Naive thymus-derived CD8-positive, alpha-beta T cell (primary cell): ENCODE data around the gene MMD2. TPM values are rescaled to one million over a fixed set of nuclear protein-coding genes. Genes with fewer than 3 reads are reported as not detected.

Experiments used
- ATAC-seq, 2 donors: fragments of 150-1000 bp; cut with Tn5 transposase in 1 of 2; sonication (Bioruptor Pico), chemical (Tn5 transposase) in 1 of 2; 1 replicate in 1 of 2; 2 replicates in 1 of 2; pipeline ENCODE4 v1.10.0; 2021; ENCODE audit warnings: mild to moderate bottlenecking in 2 of 2, moderate library complexity in 2 of 2
- POLR2A ChIA-PET: fragments of 350-600 bp; sonication (Branson Sonifier 250); formaldehyde crosslinking; loops from one replicate; lab custom pipeline; 2021; ENCODE audit warnings: antibody characterized with exemption; lab: Charles Lee
- DNase-seq, 10 donors: peaks; one replicate each; pipeline versions ENCODE4 v3.0.0 to v3.0.0-alpha.2; 2020 to 2022
- H3K27ac Mint-ChIP-seq, 10 donors: one replicate each; pipeline ENCODE4 v1.8.0; 2020 to 2022; ENCODE audit warnings: mild to moderate bottlenecking in 10 of 10, mixed read lengths in 10 of 10, moderate library complexity in 4 of 10, inconsistent platforms in 1 of 10
- H3K27me3 Mint-ChIP-seq, 5 donors: one replicate each; pipeline ENCODE4 v1.8.0; 2021 to 2022; ENCODE audit warnings: mixed read lengths in 5 of 5
- H3K36me3 Mint-ChIP-seq, 3 donors: one replicate each; pipeline ENCODE4 v1.8.0; 2020 to 2022; ENCODE audit warnings: mixed read lengths in 3 of 3, mild to moderate bottlenecking in 2 of 3, inconsistent platforms in 1 of 3
- H3K4me1 Mint-ChIP-seq, 4 donors: one replicate each; pipeline ENCODE4 v1.8.0; 2021 to 2022; ENCODE audit warnings: mixed read lengths in 4 of 4
- H3K4me3 Mint-ChIP-seq, 10 donors: one replicate each; pipeline ENCODE4 v1.8.0; 2020 to 2022; ENCODE audit warnings: mild to moderate bottlenecking in 10 of 10, mixed read lengths in 10 of 10, moderate library complexity in 6 of 10, inconsistent platforms in 1 of 10
- H3K9me3 Mint-ChIP-seq, 9 donors: one replicate each; pipeline ENCODE4 v1.8.0; 2020 to 2022; ENCODE audit warnings: mixed read lengths in 9 of 9, mild to moderate bottlenecking in 3 of 9, inconsistent platforms in 1 of 9, moderate library complexity in 1 of 9
- polyA plus RNA-seq, 3 donors: library from polyadenylated mRNA; unstranded; fragments of 300-500 nt; fragmentation: Illumina TruSeq; gene quantifications; one replicate each; pipeline ENCODE4 v1.2.3, GENCODE V29; 2021
- total RNA-seq, 8 experiments: library from RNA in 2 of 8; stranded (reverse) in 2 of 8; gene quantifications; one replicate each; pipeline ENCODE4 v1.2.3 and lab custom pipeline; 2021 to 2026

Gene MMD2
- total and polyA plus RNA-seq, 5 experiments from 2014 or later = not detected

DNA sequence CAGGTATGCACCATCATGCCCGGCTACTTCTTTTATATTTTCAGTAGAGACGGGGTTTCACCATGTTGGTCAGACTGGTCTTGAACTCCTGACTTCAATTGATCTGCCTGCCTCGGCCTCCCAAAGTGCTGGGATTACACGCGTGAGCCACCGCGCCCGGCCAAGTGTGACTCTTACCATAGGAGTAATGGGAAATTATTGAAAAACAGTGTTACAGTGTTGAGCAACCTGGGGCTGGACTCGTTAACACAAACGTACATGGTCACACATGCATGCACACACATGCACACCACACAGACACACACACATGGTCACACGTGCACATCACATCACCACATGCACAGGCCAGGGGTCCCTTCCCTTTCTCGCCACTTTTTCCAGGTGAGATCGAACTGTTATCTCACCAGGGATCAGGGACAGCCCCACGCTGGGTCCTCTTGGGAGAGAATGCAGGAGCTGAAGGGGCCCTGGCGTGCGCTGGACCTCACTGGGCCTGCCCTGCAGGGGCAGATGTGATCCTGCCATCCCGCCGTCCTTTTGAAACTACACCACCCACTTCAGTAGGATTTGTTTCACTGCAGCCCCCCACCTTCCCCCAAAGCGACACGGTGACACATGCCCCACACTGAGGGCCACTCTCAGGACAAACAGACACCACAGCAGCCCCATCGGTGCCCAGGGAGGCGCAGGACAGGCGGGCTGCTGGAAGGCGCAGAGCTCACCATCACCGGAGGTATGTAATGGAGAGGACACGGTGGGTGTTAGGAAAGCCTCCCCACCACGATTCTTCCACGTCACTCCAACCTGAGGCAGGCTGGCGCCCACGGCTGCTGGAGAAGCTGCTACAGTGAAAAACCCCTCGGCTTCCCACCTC is 85.7 kb downstream of the MMD2 start:
- Mint-ChIP-seq H3K27me3 (peaks cover 6 to 53% (median 31%) of the 10 kb centered on the region in 5 donors), H3K9me3 (peaks cover 0 to 6% (median 0%) of the 10 kb centered on the region in 9 donors), H3K4me3 (no peak overlapping the region), H3K36me3 (peaks cover 0 to 2% (median 0%) of the 10 kb centered on the region in 3 donors), H3K27ac (no peak overlapping the region), H3K4me1 (peaks cover 3 to 11% (median 7%) of the 10 kb centered on the region in 4 donors)
- DNase-seq (no peak), ATAC-seq (no peak)
- POLR2A ChIA-PET = no interaction called here

GRCh38 chr7:4871930-4872675 is 86.9 kb downstream of the MMD2 start:
- POLR2A ChIA-PET = no interaction called here
- H3K36me3 Mint-ChIP-seq = peaks cover 0 to 2% (median 0%) of the 10 kb centered on the region in 3 donors
- H3K9me3 Mint-ChIP-seq = peaks cover 0 to 6% (median 2%) of the 10 kb centered on the region in 9 donors
- ATAC-seq (no peak), DNase-seq (no peak)
- peak overlapping the region in 1 of 10 donors; percentile 45 for H3K4me3 Mint-ChIP-seq
- peaks cover 3 to 11% (median 7%) of the 10 kb centered on the region in 4 donors for H3K4me1 Mint-ChIP-seq
- H3K27ac Mint-ChIP-seq = no peak overlapping the region
- peaks cover 6 to 41% (median 24%) of the 10 kb centered on the region in 5 donors for H3K27me3 Mint-ChIP-seq

DNA sequence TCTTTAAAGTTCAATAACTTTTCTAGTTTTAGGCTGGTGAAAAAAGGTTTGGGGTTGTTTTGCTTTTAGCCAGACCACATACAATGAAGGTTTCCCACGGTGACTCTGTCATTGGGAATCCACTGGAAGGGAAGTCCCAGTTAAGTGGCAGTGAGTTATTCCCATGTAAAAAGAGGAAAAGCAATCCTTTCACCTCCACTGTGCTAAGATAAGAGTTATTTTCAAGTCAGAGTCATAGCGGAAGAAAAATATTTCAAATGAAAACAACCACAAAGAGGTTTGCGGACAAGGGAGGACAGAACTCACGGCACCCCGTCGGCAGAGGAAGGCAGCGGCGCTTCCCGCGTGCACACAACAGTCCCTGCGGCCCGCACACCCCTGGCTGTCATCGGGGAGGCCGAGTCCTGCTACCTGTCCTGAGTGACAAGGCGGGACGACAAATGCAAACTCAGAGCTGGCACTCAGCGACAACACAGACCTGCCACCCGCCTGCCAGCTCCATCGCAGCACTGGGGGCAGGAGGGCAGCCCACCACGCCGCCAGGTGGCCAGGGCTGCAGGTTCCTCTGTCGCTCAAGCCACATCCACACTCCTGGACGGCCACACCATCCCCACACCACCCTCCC is 87.8 kb downstream of the MMD2 start:
- POLR2A ChIA-PET = no interaction called here
- ATAC-seq (peak in 1 of 2 donors; percentile 38), DNase-seq (peak in 2 of 10 donors; percentile 1 to 13)
- Mint-ChIP-seq H3K4me3 (peak overlapping the region in 4 of 10 donors; percentile 6 to 31 (median 14)), H3K27ac (peak overlapping the region in 2 of 10 donors; percentile 3 to 11), H3K4me1 (peaks cover 3 to 11% (median 7%) of the 10 kb centered on the region in 4 donors), H3K27me3 (peaks cover 9 to 36% (median 24%) of the 10 kb centered on the region in 5 donors), H3K36me3 (peaks cover 0 to 2% (median 0%) of the 10 kb centered on the region in 3 donors), H3K9me3 (peaks cover 0 to 6% (median 2%) of the 10 kb centered on the region in 9 donors)

DNA sequence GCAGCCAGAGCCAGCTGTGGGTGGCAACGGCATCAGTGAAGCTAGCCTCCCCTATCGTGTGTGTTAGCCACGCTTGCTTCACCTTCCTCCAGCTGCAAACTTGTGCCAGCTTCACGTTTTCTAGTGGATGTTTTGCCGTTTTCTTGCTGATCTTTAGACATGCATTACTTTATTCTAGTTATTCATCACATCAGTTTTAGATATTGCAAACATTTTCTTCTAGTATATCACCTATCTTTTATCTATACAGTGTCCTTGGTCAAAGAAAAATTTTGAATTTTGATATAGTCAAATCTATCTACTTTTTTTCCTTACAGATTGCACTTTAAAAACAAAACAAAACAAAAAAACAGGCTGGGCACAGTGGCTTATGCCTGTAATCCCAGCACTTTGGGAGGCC is 90.5 kb downstream of the MMD2 start:
- Mint-ChIP-seq H3K36me3 (peaks cover 0 to 2% (median 1%) of the 10 kb centered on the region in 3 donors), H3K27ac (no peak overlapping the region), H3K9me3 (peaks cover 0 to 16% (median 6%) of the 10 kb centered on the region in 9 donors), H3K4me1 (peaks cover 3 to 11% (median 7%) of the 10 kb centered on the region in 4 donors), H3K27me3 (peaks cover 21 to 63% (median 43%) of the 10 kb centered on the region in 5 donors), H3K4me3 (no peak overlapping the region)
- DNase-seq (no peak), ATAC-seq (no peak)
- POLR2A ChIA-PET = no interaction called here

GRCh38 chr7:4866528-4867496 is 92.2 kb downstream of the MMD2 start:
- H3K4me3 Mint-ChIP-seq = no peak overlapping the region
- DNase-seq = no peak
- POLR2A ChIA-PET = no interaction called here
- H3K9me3 Mint-ChIP-seq = peaks cover 0 to 30% (median 17%) of the 10 kb centered on the region in 9 donors
- H3K4me1 Mint-ChIP-seq = peaks cover 3 to 21% (median 9%) of the 10 kb centered on the region in 4 donors
- H3K36me3 Mint-ChIP-seq = peaks cover 0 to 9% (median 8%) of the 10 kb centered on the region in 3 donors
- no peak overlapping the region for H3K27ac Mint-ChIP-seq
- H3K27me3 Mint-ChIP-seq = peaks cover 27 to 63% (median 44%) of the 10 kb centered on the region in 5 donors
- no peak for ATAC-seq

DNA sequence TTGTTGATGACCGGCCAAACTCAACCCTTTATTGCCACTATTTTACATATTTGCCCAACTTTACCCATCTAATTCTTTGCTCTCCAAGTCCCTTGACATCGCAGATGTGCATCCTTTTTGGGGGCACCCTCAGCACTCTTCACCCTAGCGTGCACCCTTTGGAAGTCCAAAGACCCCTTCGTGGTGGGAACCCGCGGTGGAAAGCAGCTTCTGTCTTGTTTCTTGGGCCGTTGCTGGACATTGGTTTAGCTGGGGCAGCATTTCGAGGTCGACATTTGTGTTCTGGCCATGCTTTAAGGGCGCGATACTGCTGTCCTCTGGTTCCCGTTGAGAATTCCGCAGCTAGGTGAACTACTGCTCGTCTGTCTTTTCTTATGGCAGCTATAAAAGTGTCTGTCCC is 96.8 kb downstream of the MMD2 start:
- H3K27me3 Mint-ChIP-seq = peaks cover 26 to 50% (median 47%) of the 10 kb centered on the region in 5 donors
- POLR2A ChIA-PET = no interaction called here
- peaks cover 0 to 16% (median 5%) of the 10 kb centered on the region in 4 donors for H3K4me1 Mint-ChIP-seq
- peak overlapping the region in 3 of 10 donors; percentile 45 to 71 (median 71) for H3K27ac Mint-ChIP-seq
- H3K36me3 Mint-ChIP-seq = peaks cover 0 to 15% (median 6%) of the 10 kb centered on the region in 3 donors
- H3K9me3 Mint-ChIP-seq = peaks cover 0 to 49% (median 20%) of the 10 kb centered on the region in 9 donors
- ATAC-seq = no peak
- H3K4me3 Mint-ChIP-seq = peak overlapping the region; percentile 66 to 82 (median 71)
- DNase-seq = no peak

GRCh38 chr7:4861673-4862072 is 97.3 kb downstream of the MMD2 start, which contains the start of gene PAPOLB:
Gene PAPOLB (minus strand): TSS chr7:4862030. CDS start chr7:4861810, 220 bp downstream.
- peaks cover 0 to 16% (median 5%) of the 10 kb centered on the region in 4 donors for H3K4me1 Mint-ChIP-seq
- peaks cover 26 to 55% (median 47%) of the 10 kb centered on the region in 5 donors for H3K27me3 Mint-ChIP-seq
- peak; percentile 66 to 87 for ATAC-seq
- POLR2A ChIA-PET = no interaction called here
- peak within 1 kb of the TSS in 7 of 10 donors; percentile 35 to 81 (median 53) for H3K27ac Mint-ChIP-seq
- peaks cover 0 to 49% (median 20%) of the 10 kb centered on the region in 9 donors for H3K9me3 Mint-ChIP-seq
- DNase-seq = peak in 7 of 10 donors; percentile 16 to 58 (median 47)
- H3K36me3 Mint-ChIP-seq = peaks cover 0 to 15% (median 6%) of the 10 kb centered on the region in 3 donors
- peak within 1 kb of the TSS; percentile 66 to 82 (median 71) for H3K4me3 Mint-ChIP-seq

DNA sequence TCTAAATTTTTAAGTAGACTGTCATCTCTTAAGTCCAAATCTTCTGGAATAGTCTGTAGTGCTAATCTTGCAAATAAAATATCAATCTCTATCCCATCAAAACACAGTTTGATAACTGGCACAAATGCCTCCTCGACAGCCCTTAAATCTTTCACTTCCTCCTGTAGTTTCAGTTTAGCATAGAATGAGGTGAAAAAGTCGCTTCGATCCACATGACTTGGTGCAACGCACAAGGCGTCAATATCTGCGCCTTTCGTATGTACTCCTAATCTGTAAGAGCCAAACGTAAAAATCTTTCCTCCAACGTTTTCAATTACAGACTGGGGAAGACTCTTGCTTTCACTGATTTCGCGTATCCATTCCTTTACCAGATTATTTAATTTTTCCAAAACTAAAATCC is 97.8 kb downstream of the MMD2 start:
- POLR2A ChIA-PET = no interaction called here
- Mint-ChIP-seq H3K4me1 (peaks cover 0 to 16% (median 5%) of the 10 kb centered on the region in 4 donors), H3K4me3 (peak overlapping the region; percentile 66 to 82 (median 71)), H3K36me3 (peaks cover 0 to 15% (median 6%) of the 10 kb centered on the region in 3 donors), H3K27me3 (peaks cover 24 to 55% (median 47%) of the 10 kb centered on the region in 5 donors), H3K27ac (peak overlapping the region in 5 of 10 donors; percentile 52 to 81 (median 71)), H3K9me3 (peaks cover 0 to 49% (median 20%) of the 10 kb centered on the region in 9 donors)
- DNase-seq (no peak), ATAC-seq (peak in 1 of 2 donors; percentile 7)

- Mint-ChIP-seq H3K27me3 (peaks cover 4 to 19% (median 11%) of the 10 kb centered on the region in 5 donors), H3K27ac (no peak overlapping the region), H3K4me3 (no peak overlapping the region), H3K36me3 (peaks cover 0 to 6% (median 0%) of the 10 kb centered on the region in 3 donors), H3K4me1 (peaks cover 0 to 10% (median 3%) of the 10 kb centered on the region in 4 donors), H3K9me3 (peaks cover 0 to 25% (median 4%) of the 10 kb centered on the region in 9 donors)
- ATAC-seq (no peak), DNase-seq (no peak)
- POLR2A ChIA-PET = no interaction called here
Observed at GRCh38 chr7:4857189-4857588, 101.8 kb downstream of the MMD2 start.

DNA sequence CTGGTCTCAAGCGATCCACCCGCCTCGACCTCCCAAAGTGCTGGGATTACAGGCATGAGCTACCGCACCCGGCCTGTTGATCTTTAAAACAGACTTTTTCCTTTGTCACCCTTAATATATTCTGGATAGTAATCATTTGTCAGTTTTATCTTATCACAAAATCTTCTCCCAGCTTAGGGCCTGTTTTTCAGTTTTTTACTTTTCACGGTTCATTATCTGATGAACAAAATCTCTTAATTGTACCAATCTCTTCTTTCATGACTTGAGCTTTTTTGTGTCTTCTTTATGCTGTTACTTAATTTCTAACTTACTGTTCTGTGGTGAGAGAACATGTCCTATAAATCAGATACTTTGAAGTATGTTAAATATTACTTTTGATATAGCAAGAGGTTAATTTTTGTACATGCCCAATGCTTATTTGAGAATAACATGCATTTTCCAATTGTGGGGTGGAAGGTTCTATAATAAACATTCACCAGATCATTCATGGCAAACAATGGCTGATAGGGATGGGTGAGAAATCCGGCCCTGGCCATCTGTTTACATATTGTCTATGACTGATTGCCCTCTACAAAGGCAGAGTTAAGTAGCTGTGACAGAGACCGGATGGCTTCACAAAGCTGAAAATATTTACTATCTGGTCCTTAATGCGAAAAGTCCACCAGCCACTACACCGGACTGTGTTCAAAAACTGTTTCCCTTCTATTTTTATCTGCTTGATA is 102.5 kb downstream of the MMD2 start:
- no peak overlapping the region for H3K27ac Mint-ChIP-seq
- ATAC-seq = no peak
- no peak for DNase-seq

More for the DNA sequence above, 102.5 kb downstream of the MMD2 start:
- H3K4me3 Mint-ChIP-seq = no peak overlapping the region
- POLR2A ChIA-PET = no interaction called here
- peaks cover 0 to 5% (median 0%) of the 10 kb centered on the region in 3 donors for H3K36me3 Mint-ChIP-seq
- peaks cover 0 to 4% (median 3%) of the 10 kb centered on the region in 4 donors for H3K4me1 Mint-ChIP-seq
- peaks cover 0 to 22% (median 4%) of the 10 kb centered on the region in 9 donors for H3K9me3 Mint-ChIP-seq
- peaks cover 0 to 17% (median 6%) of the 10 kb centered on the region in 5 donors for H3K27me3 Mint-ChIP-seq
